HEK293T (cell line): ENCODE measurements around the gene LRPAP1.

ENCODE experiments used
- BHLHE40 ChIP-seq: fragments of 450-650 bp; IDR thresholded peaks from 2 replicates; pipeline ENCODE4 v1.6.1; 2016; ENCODE audit warnings: mild to moderate bottlenecking, moderate library complexity, borderline replicate concordance
- SP1 ChIP-seq: fragments of 450-650 bp; IDR thresholded peaks from 2 replicates; pipeline ENCODE4 v1.6.1; 2017

GRCh38 chr4:3494462-3494871 is 37.8 kb downstream of the LRPAP1 start:
- TF ChIP-seq SP1 (no peak), BHLHE40 (no peak)
